GM21390 (cell line): ENCODE data around the gene TMEM273.

ENCODE experiments used
- ATAC-seq: cut with Tn5 transposase; IDR thresholded peaks from one replicate; pipeline ENCODE4 v1.9.1; 2021; ENCODE audit not compliant: unreplicated experiment

The TMEM273 gene

DNA sequence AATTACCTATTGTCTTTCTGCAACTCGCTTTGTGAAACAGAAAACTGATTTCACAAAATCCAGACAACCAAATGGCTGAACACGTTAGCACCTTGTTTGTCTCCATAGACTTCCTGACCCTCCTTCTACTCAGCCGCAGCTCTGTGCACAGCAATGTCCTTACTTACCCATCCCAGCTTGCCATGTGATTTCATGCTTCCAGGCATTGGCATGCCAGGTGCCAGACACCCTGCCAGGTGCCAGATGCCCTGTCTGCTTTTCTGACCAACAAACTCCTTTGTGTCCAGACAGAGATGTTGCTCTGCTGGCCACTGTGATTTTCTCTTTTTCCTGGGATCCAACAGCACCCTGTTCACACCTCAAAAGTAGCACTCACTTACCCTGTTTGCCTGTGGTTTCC is 38.3 kb downstream of the TMEM273 start:
- no peak for ATAC-seq

DNA sequence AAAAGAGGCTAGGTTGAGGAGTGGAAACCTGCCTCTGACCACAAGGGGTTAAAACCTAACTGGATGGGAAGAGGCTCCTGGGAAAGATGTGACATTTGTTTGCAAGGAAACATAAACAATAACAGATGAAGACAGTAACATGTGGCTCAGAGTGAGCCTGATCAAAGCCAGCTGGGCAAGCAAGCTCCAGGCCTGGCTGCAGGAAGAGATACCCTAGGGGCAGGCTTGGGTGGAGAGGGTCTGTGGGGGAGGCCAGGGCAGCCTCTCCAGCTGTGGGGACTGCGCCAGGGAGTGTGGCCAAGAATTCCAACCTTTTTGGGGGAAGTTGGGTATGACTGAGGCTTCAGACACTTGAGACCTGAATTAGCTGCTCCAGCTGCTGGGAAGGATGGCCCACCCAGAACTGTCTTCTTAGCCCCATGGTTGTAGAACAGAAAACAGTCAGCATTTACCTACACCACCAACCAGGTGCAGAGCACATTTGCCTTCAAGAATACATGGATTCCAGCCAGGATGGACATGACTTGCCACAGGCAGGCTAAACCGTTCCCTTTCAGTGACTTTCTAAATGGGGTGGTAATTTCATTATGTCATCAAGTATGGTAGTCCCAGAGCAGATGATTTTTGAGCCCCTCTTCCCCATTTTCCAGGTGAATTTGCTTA is 44.0 kb downstream of the TMEM273 start:
- ATAC-seq = no peak

DNA sequence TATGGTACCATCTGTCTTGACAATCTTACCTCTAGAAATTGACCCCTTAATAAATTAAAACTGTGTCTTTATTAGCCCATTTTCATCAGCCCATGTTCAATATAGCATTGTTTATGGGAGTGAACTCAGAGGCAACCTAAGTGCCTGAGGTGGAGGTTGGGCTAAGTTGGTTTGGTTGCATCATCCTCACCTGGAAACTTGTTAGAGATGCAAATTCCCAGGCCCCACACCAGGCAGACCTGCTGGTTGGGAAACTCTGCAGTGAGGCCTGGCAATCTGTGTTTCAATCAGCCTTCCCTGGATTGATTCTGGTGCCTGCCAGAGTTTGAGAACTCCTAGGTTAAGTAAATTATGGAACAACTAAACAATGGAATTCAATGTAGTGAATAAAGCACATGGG is 44.9 kb downstream of the TMEM273 start:
- no peak for ATAC-seq

DNA sequence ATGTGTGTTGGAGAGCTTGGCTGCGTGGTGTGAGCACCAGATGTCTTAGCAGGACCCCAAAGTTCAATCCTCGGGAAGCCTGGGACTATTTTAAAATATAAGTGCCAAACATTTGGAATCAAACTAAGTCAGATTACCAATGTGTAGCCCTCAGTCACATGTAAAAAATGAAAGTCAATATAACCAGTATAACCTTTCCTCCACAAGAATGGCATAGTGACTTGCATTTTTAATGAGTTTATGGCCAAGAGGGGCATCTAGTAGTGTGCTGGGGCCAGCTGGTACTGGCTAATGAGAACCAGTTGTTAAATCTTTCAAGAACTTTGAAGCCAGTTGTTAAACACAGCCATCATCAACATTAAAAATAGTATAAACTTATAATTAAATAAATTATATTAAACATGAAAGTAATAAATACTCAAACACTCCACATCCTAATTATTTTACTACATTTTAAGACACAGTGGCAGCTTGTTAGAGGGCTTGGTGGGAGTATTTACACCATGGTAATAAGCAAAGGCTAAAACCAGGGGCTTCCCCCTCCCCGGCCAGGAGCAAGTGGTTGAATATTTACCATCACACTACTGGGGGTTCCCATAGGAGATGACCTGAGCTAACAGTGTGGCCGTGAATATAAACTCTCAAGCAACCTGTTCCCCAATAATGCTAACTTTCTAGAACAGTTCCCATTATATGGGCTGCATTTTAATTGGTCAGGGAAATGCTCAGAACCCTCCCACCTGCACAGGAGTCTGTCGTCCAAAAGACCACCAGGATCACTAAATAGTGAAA is 46.5 kb downstream of the TMEM273 start:
- ATAC-seq = no peak

DNA sequence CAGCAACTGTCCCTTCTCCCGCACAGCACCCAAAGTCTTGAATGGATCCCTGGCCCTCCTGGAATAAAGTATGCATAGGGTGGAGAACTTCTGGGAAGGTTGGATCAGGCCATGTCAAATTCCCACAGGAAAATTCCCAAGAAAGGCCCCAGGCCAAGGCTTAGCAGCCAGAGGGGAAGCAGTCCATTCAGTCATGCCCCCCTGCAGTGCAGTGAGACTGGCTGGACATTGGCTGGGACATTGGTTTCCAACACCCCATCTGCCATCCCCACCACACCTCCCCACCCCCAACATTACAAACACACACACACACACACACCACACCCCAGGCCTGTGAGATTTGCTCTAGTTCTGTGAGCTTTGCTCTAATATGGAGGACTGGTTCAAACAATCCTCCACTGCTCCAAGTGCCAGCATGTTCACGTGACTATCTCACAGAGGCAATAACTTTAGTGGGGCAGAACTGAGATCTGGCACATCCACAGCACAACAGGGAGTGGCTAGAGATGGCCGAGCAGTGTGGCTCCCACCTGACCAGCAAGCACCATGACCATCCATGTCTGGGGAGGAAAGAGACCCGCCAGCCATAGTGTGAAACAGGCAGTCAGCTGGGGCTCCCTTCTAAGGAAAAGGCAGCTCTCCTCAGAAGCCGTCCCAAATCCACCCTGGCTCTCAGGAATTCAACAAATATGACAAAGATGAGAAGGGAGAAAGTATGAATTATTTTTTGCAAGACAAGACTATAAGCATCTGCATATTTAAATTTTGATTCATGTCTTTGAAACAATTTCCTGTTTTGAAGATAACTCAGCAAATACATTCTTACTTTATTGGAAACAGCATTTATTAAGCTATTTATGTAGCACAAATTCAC is 47.6 kb downstream of the TMEM273 start:
- ATAC-seq = no peak

DNA sequence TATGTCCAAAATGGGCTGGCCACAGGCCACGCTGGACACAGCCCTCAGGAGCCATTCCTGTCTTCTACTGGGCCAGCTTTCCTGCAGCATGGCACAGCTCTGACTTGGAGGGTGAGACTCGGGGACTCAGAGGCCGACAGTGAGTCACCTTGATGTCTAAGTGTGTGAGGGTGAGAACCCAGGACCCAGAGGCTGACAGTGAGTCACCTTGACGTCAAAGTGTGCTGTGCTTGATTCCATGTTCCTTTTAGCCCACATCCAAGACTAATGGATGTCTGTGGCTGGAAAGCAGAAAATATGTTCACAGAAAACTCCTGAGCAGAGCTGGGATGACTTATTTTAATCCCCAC is 48.4 kb downstream of the TMEM273 start:
- no peak for ATAC-seq

DNA sequence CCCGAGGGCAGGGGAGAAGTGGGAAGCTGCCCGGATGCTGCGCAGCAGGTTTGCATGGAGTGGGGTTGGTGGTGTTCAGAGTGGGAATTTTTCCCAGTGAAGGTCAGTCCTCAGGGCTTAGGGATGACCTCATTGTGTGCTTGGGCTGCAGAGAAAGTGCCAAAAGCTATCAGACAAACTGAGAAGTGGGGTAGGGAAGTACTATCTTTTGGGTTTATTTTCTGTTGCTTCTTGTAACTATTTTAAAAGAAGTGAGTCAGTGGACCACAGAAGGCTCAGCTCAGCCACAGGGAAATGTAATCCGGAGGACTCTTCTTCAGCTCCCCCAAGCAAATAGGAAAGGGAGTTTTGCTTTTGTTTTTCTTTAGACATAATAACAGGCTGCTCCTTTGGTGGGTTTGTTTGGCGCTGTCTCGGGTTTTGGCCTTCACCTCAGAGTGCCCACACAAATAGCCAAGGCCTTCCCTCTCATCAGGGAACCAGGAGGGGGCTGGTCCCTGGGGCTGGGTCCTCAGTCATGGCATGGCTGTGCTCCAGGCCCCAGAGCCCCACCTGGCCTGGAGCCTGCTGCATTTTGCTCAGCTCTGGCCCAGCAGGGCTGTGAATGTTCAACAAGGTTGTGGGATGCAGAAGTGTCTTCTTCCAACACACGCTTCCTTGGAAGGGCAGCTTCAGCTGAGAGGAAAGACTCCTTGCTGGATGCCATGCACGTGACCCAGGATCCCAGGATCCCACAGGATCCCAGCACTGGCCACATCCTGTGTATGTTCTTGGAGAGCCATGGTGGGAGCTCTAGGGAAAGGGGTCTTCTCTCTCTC is 49.0 kb downstream of the TMEM273 start:
- ATAC-seq = no peak

DNA sequence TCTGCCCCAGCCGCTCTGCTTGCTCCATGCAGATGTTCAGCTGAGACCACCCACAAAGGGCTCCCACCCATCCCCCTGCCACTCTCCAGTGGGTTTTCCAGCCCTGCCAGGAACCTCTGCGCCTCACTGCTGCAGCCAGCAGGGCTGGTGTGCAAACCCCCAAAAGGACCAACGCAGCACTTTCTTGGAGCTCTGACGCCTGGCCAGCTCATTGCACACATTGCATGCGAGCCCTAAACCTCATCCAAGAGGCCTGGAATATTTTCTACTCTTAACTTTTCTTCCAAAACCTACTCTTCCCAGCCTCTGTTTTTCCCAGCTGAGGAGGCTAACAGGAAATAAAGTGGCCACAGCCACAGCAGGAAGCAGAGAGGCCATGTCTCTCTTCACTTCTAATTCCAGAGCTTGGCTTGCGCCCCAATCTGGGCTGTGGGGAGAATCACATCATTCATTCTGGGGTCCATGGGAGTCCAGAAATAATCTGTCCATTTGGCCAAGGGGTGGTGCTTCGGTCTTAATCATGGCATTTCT is 49.8 kb downstream of the TMEM273 start:
- ATAC-seq = no peak

DNA sequence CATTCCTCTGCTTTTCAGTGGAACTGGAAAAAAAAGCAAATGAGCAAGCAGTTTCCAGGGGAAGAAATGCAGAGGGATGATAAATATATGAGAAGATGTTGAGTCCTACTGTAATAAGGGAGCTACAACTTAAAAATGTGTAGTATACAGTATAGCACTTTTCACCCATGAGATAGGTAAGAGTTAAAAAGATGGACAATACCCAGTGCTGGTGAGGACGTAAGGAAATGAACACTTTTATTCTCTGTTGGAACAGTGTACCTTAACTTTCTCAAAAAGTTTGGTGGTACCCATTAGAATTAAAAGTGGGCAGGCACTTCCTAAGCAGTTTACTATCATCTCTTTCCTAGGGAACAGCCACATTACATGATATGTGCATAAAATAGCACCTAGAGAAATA is 51.7 kb downstream of the TMEM273 start:
- no peak for ATAC-seq

DNA sequence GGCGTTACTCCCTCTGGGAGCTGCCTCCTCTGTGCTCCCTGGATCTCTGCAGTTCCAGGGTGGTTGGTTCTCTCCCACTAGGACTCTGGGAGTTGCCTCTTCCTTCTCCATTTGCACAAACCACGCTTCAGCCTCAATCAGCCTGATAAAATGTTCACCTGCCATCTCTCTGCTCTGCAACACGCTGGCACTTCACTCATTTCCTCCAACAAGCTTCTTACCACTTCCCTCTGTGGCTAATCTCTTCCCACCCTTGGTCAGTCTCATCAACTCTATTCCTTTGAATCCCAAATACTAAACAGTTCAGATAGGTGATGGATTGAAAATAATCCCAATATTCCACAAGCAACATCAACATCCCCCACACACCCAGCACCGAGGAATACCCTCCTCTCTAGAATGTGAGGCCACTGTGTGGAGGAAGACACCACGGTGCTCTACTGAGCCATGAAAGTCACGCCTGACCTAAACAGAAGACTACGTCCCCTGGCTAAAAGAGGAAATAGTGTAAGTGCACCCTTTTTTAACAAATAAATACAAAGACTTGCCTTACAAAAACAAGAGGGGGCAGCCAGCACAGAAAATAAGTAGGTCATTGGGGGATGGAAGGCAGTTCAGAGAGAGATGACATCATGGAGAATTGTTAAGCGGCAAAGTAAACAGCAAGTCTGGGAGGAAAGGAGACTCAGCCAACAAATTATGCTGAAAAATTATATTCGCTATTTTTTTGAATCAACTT is 52.4 kb downstream of the TMEM273 start:
- no peak for ATAC-seq

DNA sequence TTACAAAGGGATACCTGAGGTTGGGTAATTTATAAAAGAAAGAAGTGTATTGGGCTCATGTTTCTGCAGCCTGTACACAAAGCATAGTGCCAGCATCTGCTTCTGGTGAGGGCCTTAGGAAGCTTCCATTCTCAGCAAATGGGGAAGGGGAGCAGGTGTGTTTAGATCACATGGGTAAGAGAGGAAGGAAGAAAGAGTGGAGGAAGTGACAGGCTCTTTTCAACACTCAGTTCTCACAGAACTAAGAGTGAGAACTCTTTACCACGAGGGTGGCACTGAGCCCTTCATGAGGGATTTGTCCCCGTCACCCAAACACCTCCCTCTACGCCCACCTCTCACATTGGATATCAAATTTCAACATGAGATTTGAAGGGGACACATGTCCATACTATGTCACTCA is 53.9 kb downstream of the TMEM273 start:
- no peak for ATAC-seq

DNA sequence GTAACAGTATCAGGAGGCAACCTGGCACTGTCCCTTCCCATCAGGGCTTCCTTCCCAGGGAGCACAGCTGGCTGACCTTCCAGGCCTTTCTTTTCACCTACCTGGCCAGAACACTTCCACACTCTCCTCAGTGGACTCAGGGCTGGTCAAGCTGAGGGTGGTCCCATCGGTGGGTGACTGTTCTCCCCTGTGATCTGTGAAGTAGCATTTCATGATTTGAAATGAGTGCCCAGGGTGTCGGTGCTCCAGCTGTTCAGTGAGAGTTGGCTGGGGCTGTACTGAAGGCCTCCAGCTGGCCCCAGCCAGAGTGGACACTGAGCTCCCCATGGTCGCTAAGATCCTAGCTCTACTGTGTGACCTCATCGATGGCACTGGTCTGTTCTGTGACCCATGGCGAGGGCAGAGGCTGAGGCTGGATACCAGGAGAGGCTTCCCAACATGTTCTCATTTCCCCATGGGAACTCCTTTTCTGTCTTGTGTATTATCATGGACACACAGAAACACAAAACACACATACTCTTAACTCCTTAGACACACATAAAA is 54.4 kb downstream of the TMEM273 start, which contains the start of gene FAM170B:
FAM170B (minus strand) TSS at position 316 of the 543 bp plus-strand sequence; CDS start at position 213, 103 bp downstream.
- no peak for ATAC-seq

DNA sequence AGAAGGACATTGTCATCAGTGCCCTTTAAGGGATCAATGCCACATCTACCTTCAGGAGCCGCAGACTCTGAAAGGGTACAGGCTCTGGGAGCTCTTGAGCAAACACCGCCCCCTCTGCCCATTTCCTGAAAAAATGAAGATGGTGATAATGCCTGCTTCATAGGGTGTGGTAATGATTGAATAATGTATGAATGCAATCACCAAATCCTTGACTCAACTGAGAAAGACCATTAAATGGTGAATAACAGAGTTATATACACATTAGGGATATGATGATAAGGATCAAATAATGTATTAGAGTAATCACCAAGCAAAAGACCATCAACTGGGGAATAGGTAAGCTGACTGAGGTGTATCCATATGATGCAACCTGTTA is 55.8 kb downstream of the TMEM273 start:
- no peak for ATAC-seq

DNA sequence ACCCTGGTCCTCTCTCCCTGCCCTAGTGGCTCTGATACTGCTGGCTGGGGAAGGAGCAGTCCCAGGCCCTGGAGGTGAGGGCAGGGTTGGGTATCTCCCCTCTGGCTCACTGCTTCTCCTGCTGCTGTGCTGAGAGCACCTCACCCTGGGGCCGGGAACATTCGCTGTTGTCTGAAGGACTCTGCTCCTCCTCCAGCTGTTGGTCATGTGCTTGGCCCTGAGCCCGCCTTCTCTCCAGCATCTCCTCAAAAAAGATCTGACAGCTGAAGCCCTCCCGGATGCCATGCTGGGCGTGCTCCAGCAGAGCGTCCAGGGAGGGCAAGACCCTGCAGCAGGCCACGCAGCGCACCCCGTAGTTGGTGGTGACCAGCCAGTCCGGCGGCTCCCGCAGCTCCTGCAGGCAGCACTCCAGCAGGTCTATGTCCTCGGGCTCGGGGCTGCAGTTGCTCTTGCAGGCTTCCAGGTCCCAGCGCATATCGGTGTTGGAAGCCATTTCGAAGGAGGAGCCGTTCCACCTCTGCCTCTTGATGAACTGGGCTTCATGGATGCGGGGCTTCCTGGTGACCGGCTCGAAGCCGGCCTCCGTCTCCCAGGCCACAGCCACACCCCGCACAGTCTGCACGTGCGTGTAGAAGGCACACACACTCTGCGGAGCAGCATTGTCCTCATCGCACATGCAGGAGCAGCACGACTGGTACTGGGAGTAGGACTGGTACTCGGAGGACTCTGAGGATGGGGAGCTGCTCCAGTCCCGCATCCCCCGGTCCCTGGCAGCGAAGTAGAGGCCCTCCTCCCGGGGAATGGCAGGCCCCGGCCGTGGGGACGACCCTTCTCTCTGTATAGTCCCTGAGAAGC is 56.5 kb downstream of the TMEM273 start:
- no peak for ATAC-seq

DNA sequence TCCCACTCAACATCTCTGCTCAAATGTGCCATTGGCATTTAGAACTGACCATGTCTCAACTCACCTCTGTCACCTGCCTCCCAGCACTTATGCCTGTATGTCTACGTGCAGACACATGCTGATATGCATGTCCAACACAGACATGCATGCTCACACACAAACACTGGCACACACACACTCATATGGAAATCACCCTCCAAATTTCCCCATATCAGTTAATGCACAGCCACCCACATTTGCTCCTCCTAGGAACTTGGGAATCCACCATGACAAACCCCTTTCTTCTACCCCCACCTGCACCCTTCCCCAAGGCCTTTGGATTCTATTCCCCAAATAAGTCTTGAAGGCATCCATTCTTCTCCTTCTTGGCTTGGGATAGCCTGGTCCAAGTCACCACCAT is 58.8 kb downstream of the TMEM273 start:
- ATAC-seq = no peak

DNA sequence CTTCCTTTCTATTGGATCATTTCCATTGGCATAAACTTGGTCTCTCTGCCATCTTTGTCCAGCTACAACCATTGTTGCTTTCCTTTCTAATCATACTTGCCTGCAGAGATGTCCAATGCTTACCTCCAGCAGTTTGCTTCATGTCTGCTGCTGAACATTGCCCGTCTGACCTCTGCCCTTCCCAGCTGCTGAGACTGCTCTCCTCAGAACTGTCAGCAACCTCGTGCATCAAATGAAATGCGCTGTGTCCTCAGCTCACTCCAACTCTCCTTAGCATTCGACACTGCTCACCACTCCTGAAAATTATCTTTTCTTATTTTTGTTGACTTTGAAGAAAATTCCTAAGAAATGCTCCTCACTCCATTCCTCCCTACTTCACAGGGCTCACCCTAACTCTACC is 59.3 kb downstream of the TMEM273 start:
- no peak for ATAC-seq

DNA sequence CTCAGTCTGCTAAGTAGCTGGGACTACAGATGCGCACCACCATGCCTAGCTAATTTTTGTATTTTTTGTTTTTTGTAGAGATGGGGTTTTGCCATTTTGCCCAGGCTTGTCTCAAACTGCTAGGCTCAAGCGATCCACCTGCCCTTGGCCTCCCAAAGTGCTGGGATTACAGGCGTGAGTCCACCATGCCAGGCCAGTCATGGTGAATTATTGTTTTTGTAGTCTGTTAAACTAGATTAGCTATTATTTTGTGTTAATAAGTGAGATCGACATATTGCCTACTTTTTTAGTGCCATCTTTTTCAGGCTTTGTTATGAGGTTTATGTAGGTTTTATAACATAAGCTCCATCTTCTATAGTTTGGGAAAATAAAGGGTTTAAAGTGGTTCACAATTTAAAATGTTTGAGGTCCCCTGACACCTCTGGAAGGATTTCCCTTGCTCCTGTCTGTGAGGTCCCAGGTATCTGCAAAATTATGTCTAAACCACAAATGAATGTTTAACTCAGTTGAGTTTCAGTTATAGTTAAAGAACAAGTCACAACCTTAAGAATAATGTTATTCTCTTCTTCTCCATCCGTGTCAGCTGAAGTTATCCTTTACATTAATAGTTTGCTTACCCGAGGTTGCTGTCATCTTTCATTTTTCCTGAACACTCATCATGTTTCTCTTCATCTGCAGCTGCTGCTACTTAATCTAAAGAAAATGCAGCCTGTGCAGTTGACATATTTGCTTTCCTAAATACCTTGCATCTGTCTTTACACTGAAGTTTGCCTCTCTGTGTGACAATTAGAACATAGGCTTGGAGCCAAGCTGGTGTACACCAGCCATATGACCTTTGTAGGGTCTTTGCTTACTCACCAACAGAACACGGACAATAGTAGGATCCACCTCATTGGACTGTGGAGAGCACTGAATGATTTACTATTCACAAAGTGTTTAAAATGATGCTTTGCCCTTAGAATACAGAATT is 63.9 kb downstream of the TMEM273 start:
- no peak for ATAC-seq

DNA sequence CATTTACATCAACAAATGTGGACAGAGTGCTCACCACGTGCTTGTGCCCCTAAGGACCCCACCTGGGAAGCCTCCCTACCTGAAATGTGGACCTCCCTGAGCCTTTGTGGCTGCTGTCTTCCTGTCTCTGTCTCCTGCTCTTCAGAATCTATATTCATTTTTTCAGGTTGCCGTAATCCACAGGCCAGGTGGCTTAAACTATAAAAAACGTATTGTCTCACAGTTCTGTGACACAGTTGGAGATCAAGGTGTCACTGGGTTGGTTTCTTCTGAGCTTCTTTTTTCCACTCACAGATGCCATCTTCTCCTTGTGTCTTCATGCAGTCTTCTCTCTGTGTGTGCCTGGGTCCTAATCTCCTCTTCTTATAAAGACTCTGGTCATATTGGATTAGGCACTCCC is 67.3 kb downstream of the TMEM273 start:
- ATAC-seq = no peak
